ENCODE results near the gene PYGO1. TPM values are rescaled to one million over a fixed set of nuclear protein-coding genes. Genes with fewer than 3 reads are reported as not detected.
"Not testable (repeated sequence)": the region's sequence is repeated elsewhere in the genome, so short reads cannot be mapped to it uniquely, and the experiment has no call there.

PYGO1 gene
- 7.7 TPM for total RNA-seq

GRCh38 chr15:55588070-55588814, at the start of gene PYGO1:
Gene PYGO1, minus strand, starts transcription at chr15:55588345. Its CDS starts 462 bp downstream, at chr15:55587883.
- DNase-seq (ENCODE audit: low spot score), result peak; percentile 17

DNA sequence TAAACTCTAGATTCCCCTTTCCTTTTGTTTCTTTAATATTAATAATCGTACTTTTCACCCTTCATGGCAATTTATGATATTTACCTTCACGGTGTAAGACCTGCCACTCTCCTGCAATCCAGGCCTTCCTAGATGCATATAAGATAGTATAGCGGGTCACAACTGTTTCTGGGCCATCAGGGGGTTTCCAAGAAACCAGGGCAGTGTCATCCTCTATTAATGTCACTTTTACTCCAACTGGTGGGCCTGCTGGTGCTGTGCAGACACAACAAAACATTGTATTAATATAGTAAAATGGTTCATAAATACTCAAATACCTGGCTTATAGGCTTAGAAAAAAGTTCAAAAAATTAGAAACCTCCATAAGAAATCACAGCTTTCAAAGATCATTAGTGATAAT, 48.9 kb upstream of the PYGO1 start:
- DNase-seq (ENCODE audit: low spot score), result no peak

DNA sequence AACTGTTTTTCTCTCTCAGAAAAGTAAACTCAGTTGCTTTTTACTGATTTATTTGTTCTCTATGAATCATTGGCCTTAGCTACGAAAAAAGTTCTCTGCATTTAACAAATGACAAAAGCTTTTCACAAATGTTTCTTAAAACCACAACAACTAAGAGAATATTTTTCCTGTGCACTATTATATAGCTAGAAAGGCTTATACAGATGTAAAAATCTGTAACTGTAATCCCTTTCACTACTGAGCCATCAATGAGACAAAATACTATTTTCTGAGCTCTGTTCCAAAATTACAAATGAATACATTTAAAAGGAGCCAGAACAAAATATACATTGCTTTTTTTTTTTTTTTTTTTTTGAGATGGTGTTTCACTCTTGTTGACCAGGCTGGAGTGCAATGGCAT, 45.6 kb upstream of the PYGO1 start:
- no peak for DNase-seq (ENCODE audit: low spot score)

- no peak for DNase-seq (ENCODE audit: low spot score)
Measured at GRCh38 chr15:55632434-55632833, 44.3 kb upstream of the PYGO1 start.

DNA sequence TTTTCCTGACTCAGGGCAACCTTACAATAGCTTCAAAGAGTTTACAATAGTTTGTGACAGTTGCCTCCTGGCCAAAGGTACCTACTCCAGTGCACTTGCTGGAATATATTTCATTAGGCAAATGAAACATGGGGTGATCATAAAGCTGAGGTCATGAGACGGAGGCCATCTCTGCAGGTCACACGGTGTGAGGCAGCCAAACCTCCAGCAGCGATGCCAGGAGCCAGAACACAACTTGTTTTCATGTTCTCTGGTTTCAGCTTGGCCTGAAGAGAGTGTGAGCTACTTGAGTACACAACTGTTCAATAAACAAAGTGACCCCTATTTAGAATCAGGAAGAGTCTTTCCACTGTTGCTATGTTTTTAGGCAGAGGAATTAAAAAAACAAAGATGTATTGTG, 42.7 kb upstream of the PYGO1 start:
- DNase-seq (ENCODE audit: low spot score), result no peak

- no peak for DNase-seq (ENCODE audit: low spot score)
Measured at GRCh38 chr15:55628369-55628730, 40.2 kb upstream of the PYGO1 start.

DNA sequence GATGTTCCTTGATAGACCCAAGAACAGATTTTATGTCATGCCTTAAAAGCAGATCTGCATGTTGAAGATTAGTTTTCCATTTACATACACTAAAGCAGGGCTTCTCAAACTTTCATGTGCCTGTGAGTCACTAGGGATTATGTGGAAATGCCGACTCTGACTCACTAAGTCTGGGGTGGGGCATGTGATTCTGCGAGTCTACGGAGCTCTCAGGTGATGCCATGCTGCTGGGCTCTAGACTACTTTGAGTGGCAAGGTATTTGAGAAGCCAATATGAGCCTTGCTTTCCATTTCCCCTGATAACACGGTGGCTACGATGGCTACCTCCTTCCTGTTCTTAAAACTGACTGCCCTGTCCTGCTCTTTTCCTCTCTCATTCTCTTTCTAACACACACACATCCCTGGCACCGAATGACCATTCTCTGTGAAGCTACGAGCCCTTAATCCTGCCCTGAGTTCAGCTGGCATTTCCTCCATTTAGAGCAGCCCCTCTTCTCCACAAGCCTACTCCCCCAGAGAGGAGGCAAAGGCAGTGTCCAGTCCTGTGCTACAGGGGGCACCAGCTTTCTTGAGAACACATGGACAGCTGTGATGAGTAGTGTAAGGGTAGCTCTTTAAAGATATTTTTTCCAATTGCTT, 39.7 kb upstream of the PYGO1 start:
- DNase-seq (ENCODE audit: low spot score), result no peak

DNA sequence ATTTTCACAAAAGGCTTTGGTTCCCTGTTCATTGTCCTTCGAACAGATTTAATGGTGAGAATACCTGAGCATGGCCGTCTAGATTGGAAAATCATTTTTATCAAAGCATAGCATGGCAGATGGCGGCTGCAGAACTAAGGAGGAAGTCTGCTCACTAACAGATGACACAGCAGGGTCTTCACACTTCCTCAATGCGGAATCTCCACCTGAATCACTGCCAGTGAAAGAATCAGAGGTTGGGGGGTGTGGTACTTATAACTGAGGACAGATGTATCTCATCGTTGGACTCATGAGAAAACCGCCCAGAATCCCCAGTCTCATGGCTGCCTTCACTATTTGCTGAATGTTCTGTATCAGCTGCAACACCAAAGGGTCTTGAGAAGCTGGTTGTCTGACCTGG, 31.6 kb upstream of the PYGO1 start:
- DNase-seq (ENCODE audit: low spot score), result no peak

DNA sequence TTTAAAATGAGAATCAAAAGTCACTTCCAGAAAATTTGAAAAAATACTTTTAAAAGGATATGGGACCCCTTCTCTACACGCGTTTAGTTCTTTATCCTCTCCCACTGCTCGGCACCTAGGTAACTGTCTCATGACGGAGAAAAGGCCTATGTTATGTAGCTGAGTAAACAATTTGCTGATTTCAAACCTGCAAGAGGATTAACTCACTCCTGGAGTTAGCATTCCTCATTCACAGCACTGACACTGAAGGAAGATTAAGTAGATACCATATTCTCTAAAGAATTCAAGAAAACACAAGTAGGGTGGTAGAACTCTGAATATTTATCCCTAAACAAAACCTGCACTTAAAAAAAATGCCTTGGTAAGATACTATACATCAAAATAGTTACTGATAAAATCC, 30.2 kb upstream of the PYGO1 start:
- DNase-seq (ENCODE audit: low spot score), result no peak

DNA sequence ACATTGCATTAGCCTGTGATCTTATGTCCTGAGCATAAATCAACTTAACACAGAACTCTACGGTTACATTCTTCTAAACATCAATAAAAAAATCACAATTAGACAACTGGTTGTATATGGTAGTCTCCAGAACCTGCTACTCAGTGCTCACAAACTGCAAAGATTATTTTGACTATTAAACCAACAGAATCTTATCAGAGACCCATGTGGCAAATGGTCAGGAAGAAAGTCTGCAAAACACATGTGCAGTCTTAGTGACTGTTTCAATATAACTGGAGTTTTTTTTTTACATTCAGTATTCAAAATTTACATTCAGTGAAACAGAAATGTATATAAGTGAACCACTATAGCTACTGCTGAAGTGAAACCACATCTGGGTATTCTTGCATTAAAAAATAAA, 27.3 kb upstream of the PYGO1 start:
- no peak for DNase-seq (ENCODE audit: low spot score)

DNA sequence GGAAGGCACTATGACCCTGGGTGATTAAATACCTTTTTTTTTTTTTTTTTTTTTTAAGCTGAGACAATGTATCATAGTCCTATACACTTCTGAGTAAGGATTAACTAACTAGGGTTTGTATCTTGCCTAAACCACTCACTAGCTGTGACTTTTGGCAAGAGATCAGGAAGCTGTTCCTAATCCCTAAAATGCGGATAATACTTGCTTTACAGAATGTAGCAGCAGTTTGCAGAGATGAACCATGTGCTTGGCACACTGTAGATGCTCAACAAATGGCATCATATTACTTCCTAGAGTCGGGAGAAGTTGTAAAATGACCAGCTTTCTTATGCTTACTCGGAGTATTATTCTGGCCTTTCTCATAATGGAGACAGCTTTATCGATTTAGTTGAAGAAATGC, 25.6 kb upstream of the PYGO1 start:
- DNase-seq (ENCODE audit: low spot score), result no peak

- no peak for DNase-seq (ENCODE audit: low spot score)
Measured at GRCh38 chr15:55606214-55606613, 18.1 kb upstream of the PYGO1 start.

DNA sequence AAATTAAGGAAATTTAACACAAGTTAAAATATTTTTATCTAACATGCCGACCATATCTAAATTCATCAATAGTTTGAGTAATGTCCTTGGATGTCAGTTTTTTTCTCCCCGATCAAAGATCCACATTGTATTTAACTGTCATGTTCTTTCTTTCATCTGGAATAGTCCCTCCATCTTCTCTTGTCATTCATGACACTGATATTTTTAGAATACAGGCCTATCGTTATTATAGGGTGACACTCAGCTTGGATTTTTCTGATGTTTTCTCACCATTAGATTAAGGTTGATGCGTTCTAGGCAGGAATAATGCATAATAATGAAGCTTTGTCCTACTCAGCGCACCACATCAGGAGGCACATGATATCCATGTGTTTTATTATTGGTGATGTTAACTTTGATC, 13.2 kb upstream of the PYGO1 start:
- no peak for DNase-seq (ENCODE audit: low spot score)

GRCh38 chr15:55599439-55599838, 11.3 kb upstream of the PYGO1 start:
- DNase-seq (ENCODE audit: low spot score), result no peak

GRCh38 chr15:55593019-55593418, 4.9 kb upstream of the PYGO1 start:
- not testable (repeated sequence) for DNase-seq (ENCODE audit: low spot score)

DNA sequence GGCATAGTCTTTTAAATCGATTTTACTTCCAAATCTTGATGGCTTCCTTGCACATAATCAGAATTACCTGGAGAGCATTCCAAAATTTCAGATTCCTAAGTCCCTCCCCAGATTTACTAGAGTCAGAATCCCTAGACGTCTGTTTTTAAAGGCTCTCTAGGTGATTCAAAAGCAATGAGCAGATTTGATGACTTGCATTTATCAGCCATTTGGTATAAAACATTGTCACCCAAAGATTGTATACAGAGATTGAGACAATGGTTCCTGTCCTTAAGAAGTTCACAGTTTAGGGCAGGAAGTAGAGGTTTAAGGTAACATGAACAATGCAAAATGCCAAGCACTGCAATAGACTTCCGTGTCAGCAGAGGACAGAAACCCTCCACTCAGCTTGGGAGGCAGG, 2.6 kb upstream of the PYGO1 start:
- DNase-seq (ENCODE audit: low spot score), result no peak

DNA sequence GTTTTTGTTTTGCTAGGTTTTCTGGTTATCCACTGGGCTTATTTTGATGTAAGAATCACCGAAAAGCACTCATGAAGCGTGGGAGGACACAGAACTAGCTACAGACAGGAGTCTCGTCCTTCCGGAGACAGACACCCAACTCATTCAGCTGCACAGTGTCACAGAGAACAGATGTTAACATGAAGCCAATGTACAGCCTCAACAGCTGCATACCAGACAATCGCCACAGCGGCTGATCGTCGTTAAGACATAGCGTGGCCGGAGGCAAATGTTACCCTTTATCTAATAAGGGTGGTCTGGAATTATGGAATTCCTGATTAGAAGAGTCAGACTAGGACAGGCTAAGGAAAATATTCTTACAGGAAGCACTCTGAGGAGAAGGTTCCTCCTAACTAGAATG, 1.1 kb upstream of the PYGO1 start:
- no peak for DNase-seq (ENCODE audit: low spot score)

DNA sequence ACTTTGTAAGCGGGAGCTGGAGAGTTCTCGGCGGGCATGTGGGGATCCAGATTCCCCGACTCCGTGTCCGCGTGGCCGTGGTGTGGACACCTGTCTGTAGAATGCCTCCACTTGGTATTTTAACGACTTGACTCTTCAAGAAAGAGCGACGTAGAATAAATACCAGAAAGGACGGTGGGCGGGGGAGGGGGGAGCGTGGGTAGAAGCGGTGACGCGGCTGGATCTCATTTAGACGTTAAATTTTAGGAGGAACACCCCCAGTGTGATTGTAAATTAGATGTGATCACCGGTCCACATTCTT, 620 bp upstream of the PYGO1 start:
- DNase-seq (ENCODE audit: low spot score), result no peak

DNA sequence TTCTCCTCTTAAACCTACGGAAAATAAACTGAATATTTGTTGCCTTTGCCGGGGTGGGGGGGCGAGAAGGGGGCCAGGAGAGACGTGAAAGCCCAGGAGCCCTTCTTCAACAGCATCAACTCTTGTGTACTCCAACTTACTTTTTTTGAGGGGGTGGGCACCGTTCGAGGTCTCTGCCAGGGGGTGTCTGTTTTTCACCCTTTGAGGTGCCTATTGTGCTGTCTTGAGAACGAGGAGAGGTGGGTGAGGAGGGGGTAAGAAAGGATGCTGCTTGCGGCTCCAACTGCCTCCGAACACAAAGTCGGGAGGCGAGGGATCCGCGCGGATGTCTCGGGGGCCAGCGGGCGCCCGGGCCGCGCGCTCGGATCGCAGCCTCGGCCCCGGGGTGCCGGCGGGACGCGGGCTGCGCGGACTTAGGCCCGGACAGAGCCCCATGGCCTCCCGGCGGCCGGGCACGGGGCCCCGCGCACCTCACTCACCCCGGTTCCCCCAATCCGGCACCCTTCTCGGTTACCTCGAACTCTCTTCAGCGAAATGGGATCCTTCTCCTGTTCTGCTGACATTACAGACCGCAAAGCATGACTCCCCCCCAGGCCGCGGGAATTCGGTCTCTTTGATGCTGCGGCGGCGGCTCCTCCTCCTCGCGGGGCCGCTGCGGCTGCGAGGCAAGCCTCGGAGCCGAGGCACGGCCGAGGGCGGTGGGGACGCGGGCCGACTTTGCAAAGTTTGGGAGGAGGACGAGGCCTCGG, 650 bp downstream of the PYGO1 start:
- no peak for DNase-seq (ENCODE audit: low spot score)

GRCh38 chr15:55586808-55587207, 1.3 kb downstream of the PYGO1 start:
- DNase-seq (ENCODE audit: low spot score), result no peak

GRCh38 chr15:55576943-55577342, 11.2 kb downstream of the PYGO1 start:
- DNase-seq (ENCODE audit: low spot score), result no peak

DNA sequence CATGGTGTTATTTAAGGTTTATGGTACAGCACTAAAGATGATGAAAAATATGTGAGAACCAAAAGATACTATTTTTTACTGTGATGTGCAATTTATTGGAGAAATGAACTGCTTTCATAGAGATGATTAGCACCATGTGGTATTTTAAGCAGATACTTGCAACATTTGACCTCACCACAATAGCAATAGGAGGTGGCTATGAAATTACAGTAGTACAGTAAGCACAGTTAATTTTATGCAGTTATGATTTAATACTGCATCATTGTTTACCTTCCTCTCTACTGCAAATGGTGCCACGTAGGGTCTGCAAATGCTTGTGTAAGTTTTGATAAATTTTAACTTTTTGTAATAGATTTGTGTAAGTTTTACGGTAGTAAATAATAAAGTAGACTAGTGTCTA, 14.0 kb downstream of the PYGO1 start:
- no peak for DNase-seq (ENCODE audit: low spot score)

DNA sequence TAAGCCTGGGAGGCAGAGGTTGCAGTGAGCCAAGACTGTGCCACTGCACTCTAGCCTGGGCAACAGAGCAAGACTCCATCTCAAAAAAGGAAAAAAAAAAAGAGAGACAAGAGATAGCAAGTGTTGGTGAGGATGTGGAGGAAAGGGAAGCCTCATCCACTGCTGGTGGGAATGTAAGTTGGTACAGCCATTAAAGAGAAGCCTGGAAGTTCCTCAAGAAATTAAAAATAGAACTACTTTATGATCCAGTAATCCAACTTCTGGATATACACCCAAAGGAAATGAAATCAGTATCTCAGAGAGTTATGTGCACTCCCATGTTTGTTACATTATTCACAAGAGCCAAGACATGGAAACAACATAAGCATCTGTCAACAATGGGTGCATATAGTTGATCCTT, 14.9 kb downstream of the PYGO1 start:
- DNase-seq (ENCODE audit: low spot score), result no peak
